PFSK-1 (cell line): ENCODE results near the gene NOL3.

Source experiments
- FOXP2 ChIP-seq: optimal IDR thresholded peaks from 2 replicates; pipeline ENCODE3; 2011; ENCODE audit warnings: borderline replicate concordance, control low read depth, inconsistent platforms; ENCODE audit not compliant: insufficient read depth; ENCODE audit errors: extremely low read length, extremely low read depth
- POLR2AphosphoS5 ChIP-seq: IDR thresholded peaks from 2 replicates; pipeline ENCODE4 v1.6.1; 2012; ENCODE audit warnings: low read depth, mild to moderate bottlenecking, control low read depth, low read length, moderate library complexity
- SIN3A ChIP-seq: IDR thresholded peaks from 2 replicates; pipeline ENCODE4 v1.6.1; 2012; ENCODE audit warnings: mild to moderate bottlenecking, low read length, moderate library complexity, borderline replicate concordance; ENCODE audit not compliant: insufficient read depth
- TAF1 ChIP-seq: IDR thresholded peaks from 2 replicates; pipeline ENCODE4 v1.6.1; 2012; ENCODE audit warnings: low read length, control low read depth, borderline replicate concordance; ENCODE audit not compliant: insufficient read depth
- TF ChIP-seq, protein P1 (sequence below), 2 experiments: IDR thresholded peaks; 2 replicates each; pipeline versions ENCODE4 v1.6.1 to v1.8.0; 2011 to 2012; ENCODE audit warnings: low read depth in 2 of 2, low read length in 2 of 2, control low read depth in 1 of 2, inconsistent platforms in 1 of 2, mild to moderate bottlenecking in 1 of 2, moderate library complexity in 1 of 2; ENCODE audit not compliant: insufficient read depth in 1 of 2

DNA sequence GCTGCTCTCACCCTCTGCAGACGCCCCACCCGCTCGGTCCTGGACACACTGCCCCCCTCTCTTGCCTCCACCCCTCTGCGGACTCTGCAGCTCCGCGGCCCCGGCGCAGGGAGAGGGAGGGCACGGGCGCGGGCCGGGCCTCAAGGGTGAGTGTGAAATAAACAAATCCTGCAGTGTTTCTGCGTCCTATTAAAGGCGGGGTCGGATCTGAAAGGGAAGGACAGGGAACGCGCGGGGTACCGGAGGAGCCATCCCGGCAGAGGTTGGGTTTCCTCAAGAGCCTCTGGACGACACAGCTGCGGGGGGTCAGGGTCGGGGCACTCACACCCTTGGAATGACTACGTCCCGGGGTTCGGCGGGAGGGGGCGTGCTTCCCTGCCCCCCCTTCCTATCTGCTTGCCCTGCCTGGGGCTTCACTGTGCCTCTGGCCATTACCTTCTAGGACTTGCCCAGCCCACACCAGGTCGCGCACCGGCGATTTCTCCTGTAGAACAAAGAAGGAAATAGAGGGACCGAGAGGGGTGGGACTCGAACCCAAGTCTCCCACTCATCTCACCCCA is 6.3 kb upstream of the NOL3 start:
- TF ChIP-seq, protein P1, sequence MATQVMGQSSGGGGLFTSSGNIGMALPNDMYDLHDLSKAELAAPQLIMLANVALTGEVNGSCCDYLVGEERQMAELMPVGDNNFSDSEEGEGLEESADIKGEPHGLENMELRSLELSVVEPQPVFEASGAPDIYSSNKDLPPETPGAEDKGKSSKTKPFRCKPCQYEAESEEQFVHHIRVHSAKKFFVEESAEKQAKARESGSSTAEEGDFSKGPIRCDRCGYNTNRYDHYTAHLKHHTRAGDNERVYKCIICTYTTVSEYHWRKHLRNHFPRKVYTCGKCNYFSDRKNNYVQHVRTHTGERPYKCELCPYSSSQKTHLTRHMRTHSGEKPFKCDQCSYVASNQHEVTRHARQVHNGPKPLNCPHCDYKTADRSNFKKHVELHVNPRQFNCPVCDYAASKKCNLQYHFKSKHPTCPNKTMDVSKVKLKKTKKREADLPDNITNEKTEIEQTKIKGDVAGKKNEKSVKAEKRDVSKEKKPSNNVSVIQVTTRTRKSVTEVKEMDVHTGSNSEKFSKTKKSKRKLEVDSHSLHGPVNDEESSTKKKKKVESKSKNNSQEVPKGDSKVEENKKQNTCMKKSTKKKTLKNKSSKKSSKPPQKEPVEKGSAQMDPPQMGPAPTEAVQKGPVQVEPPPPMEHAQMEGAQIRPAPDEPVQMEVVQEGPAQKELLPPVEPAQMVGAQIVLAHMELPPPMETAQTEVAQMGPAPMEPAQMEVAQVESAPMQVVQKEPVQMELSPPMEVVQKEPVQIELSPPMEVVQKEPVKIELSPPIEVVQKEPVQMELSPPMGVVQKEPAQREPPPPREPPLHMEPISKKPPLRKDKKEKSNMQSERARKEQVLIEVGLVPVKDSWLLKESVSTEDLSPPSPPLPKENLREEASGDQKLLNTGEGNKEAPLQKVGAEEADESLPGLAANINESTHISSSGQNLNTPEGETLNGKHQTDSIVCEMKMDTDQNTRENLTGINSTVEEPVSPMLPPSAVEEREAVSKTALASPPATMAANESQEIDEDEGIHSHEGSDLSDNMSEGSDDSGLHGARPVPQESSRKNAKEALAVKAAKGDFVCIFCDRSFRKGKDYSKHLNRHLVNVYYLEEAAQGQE (IDR thresholded peaks at IDR 0.05; ENCODE audit: insufficient read depth in 1 of 2, low read depth in 2 of 2, low read length in 2 of 2) = no peak
- TF ChIP-seq POLR2AphosphoS5 = no peak
- no peak for TF ChIP-seq TAF1
- no peak for TF ChIP-seq SIN3A
- TF ChIP-seq FOXP2 = no peak
